T-helper 1 cell (primary cell): ENCODE results near the gene PDE1C.
A peak's percentile ranks its signal among the peaks of the same experiment; 100 is the strongest.
"Not testable (repeated sequence)": the region's sequence is repeated elsewhere in the genome, so short reads cannot be mapped to it uniquely, and the experiment has no call there.

Source experiments
- DNase-seq, 5 donors: peaks; one replicate each; pipeline ENCODE4 v3.0.0-alpha.2; 2012 to 2020

Gene PDE1C

DNA sequence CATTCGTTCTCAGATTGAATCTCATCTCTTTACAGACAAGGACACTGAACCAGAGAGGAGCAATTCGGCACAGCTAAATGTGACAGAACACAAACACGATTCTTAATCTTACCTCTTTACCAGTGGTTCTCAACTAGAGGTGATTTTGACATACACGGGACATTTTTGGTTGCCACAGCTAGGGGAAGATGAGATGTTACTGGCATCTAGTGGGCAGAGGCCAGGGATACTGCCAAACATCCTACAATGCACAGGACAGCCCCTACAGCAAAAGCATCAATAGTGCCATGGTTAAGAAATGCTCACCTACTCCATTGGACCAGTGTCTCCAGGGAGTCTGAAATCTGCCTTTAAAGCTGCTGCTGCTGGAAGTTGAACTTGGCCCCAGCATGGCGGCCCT is 27.3 kb downstream of the PDE1C start:
- no peak for DNase-seq

DNA sequence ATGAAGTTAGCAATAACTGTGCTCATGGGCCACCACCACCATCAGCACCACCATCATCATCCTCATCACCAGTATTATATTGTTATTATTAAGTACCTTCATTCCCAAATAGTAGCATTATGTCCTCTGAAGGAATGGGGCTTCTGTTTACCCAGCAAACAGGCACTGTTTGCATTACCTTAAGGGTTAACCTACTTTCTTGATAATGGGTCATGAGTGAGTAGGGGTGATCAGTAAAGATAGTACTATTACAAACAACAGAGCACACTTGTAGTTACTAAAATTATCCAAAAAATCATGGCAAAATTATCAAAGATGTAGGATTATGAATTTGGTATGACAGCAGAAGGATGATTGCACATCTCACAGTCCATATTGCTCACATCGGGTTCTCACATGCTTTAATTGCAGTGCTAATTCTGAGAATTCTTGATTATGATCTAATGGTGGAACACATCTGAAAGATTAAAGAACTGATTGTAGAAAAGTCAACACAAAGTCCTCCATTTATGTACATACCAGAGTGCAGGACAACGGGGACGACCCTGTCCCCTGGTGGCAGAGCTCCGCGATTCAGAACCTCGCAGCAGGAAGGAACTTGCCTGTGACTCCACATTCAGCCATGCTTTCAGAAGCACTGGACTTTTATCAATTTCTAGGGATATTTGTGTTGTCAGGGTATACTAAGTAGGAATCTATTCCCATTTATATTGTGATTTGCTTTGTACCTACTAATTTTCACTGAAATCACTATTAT is 31.0 kb downstream of the PDE1C start:
- DNase-seq, result no peak

DNA sequence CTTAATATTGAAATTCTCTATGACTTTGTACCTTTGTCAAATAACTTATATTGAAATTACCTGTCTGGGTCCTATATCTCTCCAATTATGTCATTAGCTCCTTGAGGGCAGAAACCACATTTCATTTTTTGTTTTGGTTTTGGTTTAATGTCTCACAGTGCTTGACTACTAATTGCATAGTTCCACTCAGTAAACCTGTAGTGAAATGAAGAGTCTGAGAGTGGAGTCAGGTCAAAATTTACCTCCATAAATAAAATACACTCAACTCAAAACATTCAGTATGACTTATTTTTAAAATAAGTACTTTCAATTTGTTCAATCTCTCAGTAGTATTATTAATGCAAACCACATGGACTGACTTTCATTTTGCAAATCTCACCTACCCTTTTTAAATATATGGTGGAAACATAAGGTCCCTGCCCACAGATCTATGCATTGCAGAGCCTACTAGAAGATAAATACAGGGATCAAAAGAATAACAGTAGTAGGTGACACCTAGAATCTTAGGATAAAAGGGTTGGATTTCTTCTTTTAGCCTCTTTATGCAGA is 32.5 kb downstream of the PDE1C start:
- peak in 1 of 5 donors; percentile 1 for DNase-seq

DNA sequence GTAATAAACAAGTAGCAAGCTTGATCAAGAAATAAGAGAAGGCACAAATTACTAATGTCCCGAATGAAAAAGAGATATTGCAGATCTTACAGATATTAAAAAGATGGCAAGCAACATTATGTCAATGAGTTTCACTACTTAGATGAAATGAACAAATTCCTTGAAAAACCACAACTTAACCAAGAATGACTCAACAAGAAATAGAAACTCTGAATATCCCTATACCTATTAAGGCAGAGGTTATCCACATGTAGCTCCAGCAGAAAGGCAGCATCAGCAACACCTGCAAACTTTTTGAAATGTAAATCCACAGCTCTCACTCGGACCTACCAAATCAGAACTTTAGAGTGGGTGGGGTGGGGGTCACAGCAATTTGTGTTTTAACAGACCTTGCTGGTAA is 33.6 kb downstream of the PDE1C start:
- peak in 1 of 5 donors; percentile 30 for DNase-seq

DNA sequence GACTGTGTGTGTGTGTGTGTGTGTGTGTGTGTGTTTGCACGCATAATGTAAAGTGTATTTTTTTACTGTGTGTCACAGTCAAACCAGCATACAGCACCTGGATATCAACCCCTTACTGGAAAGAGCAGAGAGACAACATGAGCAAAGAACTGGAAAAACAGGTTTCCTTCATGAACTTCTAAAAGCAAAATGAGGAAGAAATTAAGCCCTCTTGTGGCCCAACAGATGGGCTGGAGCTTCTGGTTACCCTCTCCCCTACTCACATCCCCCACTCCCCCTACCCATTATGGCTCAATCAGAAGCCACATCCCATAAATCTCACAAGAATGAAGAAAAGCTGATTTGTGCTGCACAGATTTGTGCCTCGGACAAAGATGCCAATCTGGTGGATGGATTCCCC is 36.2 kb downstream of the PDE1C start:
- no peak for DNase-seq

DNA sequence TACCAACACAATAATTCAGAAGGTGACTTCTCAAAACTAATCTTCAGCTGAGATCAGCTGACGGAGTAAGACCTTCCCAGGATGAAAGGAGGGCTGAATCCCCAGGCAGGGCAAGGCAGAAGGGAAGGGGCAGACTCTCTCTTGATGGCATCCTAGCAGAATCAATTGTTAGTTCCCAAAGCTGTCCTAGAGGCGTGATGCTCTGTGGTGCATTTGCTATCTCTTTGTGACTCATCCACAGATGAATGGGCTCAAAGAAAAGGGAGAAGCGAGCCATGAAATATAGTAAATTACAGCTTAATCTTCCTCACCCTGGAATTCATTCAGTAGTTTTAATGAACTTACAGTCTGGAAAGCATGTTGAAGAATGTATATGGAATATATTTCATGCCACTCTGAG is 37.2 kb downstream of the PDE1C start:
- DNase-seq, result no peak

DNA sequence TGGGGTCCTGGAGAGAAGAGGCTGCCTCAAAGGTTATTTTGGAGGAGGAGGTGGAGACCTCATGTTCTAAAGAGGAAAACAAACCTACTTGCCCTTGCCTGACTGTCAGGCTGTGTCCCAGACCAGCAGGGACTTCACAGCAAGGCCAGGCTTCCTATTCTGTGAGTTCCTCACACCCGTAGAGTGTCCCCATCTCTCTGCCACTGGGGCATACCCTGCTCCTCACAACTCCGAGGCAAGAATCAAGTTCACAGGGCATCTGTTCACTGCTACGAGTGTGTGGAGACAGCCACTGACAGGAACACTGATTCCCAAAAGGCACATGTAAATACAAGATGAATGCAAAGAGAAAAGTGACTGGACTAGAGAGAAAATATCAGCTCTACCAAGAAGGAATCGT is 38.0 kb downstream of the PDE1C start:
- no peak for DNase-seq

DNA sequence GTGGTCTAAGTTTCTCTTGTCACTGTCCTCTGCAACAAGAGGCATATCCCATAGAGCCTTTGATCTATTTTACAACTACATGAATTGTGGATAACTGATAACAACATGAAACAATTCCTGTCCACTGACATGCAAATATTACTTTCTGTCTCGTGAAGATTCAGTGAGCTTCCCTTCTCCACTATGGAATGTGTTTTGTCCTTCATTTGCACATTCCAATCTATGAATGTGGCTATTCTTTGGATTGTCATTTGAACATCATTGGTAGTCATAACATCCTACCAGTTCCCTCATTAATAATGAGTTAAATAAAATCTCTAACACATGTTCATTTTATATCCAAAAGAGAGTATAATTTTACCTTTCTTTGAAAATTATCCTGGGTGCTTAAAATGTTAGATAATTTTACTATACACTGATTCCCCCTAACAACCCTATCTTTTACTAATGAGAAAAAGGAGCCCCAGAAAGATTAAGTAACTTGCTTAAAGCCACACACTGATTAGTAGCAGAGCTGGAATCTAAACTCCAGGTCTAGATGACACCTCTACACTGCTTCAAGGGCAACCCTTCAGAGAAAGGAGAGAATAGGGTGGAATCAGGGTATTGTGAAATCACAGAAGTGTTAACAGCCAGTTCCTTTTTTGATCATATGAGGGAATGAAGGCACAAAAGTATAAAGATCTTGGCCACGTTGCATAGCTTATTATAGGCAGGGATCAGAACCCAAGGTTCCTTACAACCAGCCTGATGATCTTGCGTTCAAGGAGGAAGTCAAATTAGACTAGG is 39.1 kb downstream of the PDE1C start:
- no peak for DNase-seq

DNA sequence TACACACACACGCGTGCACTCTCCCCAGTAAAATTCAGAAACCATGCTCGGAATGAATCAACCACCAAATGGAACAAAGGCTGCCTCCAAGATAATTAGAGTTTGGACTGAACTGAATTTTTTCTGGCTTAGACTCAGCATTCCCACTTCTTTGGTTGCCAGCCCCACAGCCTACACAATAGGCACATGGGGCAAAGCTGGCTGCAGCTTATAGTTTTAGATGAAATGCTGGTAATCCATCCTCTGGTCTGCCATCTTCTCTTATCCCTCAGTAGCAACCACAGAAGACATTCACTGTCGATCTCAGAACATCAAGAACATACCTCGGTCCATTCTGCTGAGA is 44.2 kb downstream of the PDE1C start:
- no peak for DNase-seq

DNA sequence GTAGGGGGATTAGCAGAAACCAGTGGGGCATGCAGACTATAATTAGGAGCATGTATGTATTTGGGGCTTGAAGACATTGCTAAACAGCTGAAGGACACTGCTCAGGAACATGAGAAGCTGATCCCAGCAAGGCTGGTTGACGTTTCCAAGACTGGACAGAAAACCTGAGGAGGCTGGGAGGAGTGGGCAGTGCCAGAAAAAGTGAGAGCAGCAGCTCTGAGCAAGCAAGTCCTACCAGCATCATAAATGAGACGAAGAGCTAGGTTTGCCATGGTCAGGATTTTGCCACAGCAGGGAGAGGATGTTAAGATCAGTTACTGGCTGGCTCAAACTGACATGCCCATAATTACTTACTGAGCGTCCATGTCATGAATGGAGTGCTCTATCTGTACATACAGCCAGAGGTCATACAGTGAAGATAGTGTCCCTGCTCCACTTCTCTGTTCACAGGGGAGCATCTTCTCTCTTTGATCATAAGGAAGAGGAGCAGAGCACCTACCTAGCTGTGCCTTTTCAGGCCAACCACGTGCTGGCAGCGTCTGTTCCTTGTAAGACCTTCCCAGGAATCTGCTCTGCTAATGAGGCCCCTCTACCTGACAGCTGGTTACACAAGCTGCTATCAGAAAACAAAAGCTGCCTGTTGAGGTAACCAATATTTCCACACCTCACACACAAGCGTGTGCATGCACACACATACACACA is 44.7 kb downstream of the PDE1C start:
- DNase-seq, result no peak

DNA sequence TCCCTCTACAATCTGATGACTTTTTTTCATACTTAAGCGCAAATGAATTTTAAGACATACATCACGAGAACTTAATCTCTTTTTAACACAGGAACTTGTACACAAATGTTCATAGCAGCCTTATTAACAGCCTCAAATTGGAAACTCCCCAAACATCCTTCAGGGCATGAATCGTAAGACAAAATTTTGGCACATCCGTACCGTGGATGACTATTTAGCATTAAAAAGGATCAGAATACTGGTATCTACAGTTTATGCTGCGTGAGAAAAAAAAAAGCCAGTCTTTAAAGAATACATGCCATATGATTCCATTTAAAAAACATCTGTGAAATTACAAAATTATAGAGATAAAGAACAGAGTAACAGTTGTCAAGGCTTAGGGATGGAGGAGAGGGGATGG is 46.8 kb downstream of the PDE1C start:
- no peak for DNase-seq

DNA sequence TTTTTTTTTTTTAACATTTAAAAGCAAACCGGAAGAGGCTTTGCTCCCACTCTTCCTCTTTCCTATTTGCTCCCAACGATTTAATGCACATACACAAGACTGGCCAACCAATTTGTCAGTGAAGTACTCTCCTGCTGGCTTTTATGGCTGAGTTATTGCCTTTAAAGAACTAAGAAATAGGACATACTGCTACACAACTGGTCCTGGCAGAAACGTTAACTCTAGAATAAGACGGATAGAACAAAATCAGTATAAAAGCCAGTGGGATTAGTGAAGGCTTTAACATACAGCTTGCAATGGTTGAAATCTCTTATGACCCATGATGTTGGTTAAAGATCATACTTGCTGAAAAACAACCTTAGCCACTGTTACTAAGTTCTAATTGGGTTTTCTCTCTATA is 47.2 kb downstream of the PDE1C start:
- DNase-seq, result no peak

DNA sequence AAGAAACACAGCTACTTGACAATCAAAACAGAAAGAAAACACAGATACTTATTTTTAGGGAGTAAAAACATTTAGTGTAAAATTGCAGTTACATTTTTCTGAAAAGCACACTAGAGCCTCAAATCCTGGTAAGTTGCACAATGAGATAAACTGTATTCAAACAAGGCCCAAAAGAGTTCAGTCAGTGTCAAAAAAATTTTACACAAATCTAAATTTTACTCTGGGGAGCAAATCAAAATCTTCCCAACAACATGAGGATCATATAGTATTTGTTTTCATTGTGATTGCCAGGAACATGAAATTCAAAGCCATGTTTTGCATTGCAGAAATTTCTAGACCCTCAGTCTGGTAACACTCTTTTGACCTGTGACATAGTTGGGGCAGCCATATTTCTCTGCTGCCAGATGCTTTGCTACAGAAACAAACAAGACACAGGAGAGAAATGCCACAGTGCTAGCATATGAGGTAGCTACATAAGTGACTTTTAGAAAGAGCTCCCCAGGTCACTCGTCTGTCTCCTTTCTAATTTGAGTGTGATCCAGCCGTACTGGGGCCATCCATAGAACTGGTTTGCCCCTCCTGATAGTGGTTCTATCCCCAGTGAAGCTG is 49.6 kb downstream of the PDE1C start:
- no peak for DNase-seq

DNA sequence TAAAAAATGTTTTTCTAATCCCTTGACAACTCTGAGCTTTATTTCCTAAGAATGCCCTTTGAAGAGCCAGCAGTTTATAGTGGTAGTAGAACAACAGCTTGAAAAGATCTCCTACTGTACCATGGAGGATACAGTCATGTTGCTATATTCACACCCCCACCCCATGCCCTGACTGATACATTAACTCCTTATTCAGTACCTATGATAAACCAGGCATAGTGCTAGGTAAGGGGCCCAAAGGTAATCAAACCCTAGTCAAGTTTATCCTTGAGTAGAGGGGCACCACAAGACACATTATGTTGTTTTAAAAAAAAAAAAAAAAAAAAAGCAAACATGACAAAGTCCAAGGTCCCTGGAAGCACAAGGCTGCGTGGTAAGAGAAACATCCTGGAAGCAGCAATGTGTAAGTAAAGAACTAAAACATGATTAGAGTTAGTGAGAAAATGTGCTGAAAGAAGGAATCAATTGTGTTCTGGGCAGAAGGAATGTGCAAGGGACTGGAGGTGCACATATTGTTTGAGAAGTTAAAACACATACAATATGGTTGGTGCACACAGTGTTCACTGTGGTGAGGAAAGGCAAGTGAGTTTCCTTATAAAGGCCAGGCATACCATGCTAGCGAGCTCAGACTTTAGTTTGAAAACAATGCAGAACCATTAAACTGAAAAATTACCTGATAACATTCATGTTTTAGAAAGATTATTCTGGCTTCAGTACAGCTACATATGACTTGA is 51.2 kb downstream of the PDE1C start:
- no peak for DNase-seq

DNA sequence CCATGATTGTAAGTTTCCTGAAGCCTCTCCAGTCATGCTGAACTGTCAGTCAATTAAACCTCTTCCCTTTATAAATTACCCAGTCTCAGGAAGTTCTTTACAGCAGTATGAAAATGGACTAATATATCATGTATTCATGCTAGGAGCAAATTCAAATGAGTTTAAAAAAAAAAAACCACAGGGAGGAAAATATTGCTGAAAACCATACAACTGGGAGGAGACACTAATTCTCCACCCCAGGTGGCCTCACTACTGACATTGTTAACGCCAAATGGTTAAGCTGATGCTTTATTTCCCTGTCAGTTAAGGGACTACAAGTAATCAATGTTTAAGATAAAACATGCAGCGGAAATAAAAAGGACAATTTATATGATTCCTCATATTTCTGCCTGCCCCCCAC is 55.1 kb downstream of the PDE1C start:
- no peak for DNase-seq

DNA sequence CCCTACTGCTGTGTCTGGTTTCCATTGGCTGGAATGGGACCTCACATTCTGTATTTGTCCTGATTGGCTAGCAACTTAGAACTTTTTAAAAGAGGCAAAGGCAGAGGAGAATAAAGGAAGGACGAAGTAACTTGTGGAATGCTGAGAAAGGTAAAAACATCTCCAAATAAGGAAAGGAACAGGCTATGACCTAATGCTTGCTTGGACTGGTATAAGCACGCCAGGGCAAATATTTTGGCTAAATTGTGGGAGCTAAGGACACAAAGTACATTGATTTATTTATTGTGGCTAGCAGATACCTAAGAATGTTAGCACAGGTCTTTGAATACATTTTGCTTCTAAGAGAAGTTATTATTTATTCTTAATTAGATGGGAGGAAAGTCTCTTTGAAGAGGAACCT is 56.7 kb downstream of the PDE1C start:
- not testable (repeated sequence) for DNase-seq

DNA sequence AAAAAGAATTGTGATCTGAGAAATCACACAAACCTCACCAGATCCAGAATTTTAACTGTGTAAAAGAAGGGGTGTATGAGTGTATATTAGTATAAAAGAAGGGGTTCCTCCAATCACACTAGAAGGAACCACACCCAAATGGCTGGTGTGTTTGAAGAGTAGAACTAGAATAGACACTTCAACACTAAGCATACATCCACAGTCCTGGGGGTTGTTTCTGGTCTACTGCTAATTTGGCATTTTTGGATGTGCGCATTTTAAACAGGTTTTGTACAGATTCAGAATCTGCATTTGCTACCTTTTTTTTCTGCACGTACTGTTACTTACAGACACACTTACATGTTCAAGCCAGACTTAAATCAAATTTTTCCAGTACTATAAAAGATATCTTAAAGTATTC is 64.6 kb downstream of the PDE1C start:
- DNase-seq, result no peak

DNA sequence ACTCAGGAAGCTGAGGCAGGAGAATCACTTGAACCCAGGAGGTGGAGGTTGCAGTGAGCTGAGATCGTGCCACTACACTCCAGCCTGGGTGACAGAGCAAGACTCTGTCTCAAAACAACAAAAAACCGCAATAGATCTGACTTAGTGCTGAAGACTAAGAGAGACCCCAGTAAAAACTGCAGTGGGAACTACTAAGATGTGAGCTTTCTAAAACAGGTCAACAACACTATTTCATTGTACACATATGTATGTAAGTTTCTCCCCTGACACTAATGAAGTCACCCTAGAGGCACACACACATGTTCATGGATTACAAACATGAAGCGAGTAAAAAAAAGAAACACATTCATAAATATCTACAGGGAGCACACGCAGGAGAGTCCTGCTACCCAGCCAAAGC is 68.3 kb downstream of the PDE1C start:
- no peak for DNase-seq

DNA sequence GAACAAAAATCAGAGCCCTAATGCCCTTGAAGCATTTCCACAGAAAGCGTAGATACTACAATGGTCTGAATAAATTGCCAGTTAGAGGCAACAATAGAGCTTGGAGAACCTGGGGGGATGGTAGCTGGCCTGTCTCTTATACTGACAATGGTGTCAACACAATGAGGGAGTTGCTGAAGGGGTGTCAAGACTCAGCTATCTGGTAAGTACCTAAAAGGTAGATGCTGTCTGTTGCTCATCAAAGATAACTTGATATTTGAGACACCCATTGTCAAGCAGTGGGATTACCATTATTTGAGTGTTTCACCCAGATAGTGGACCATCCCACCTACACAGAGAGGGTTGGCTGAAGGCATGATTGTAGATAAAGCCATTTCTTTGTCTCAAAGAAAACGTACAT is 72.8 kb downstream of the PDE1C start:
- no peak for DNase-seq

DNA sequence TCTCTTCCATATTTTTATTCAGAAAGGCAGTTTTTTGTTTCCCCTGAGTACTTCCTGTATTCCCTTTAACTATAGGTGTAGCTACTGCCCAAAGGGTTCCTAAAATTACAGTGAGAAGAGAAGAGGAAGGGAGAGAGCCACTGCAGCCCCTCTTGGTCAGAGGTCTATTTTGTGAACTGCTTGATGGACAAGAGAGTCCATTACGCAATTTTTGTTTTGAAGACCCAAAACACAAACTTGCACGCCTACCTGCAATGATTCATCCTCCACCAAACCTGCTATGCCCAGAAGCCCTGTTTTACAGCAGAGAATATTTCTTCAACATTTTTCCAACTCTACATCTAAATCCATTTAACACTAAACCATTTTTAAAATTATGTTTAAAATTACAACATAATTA is 75.1 kb downstream of the PDE1C start:
- no peak for DNase-seq

DNA sequence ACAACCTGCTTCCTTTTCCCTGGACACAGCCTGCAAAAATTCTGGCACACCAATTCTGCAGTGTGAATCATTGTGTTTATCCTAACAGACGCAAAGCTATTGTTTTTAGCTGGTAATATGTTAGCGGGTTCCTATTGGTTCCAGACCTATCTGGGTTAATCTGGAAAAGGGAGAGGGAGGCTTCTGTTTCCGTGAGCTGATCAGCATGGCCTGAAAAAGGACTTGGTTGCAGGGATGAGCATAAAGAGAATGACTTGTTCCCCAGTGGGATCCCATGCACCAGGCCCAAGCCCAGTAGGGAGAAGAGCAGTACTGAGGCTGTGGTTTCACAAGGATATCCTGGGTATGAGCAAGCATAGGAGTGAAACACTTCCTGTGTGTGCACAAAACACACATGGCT is 78.4 kb downstream of the PDE1C start:
- DNase-seq, result no peak

DNA sequence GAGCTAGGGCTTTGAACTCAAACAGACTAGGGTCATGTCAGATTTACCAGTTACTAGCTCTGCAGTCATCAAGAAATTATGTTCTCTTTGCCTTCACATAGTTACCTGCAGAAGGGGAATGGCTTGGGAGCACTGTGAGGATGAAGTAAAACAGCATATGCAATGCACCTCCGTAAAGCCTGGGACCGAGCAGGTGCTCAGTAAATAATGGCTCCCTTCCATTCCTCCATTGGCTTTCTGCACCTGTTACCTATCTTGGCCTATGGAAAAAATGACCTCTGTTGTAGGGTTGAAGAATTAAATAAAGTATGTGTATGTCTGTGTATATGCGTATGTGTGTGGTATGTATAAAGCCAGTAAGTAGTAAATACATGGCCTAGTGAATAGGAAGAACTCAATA is 78.8 kb downstream of the PDE1C start:
- no peak for DNase-seq
